OCI-LY3 (cell line): ENCODE measurements around the gene SNTN.

ENCODE experiments used
- H2AFZ ChIP-seq: fragments of 200-600, 300-600 bp; shearing (Covaris generic); 2 replicates; pipeline ENCODE4 v1.6.0; 2014; ENCODE audit warnings: antibody characterized with exemption, low read depth, low read length
- H3K27ac ChIP-seq: fragments of 200-600, 300-600 bp; sonication (generic); 2 replicates; pipeline ENCODE4 v1.5.1; 2014; ENCODE audit warnings: mild to moderate bottlenecking, low read length, moderate library complexity, mixed read lengths
- H3K27me3 ChIP-seq: fragments of 200-600, 300-600 bp; sonication (generic); 2 replicates; pipeline ENCODE4 v1.6.1; 2014; ENCODE audit warnings: low read depth, low read length, mixed read lengths
- H3K36me3 ChIP-seq: fragments of 200-600, 300-600 bp; sonication (generic); replicated peaks from 2 replicates; pipeline ENCODE3; 2014; ENCODE audit warnings: low read depth, low read length, mixed read lengths
- H3K4me1 ChIP-seq: fragments of 300-600, 200-600 bp; sonication (generic); 2 replicates; pipeline ENCODE4 v1.6.1; 2014; ENCODE audit warnings: low read length, mixed read lengths
- H3K4me2 ChIP-seq: fragments of 200-600, 300-600 bp; sonication (generic); 2 replicates; pipeline ENCODE4 v1.6.1; 2014; ENCODE audit warnings: low read length, mixed read lengths
- H3K4me3 ChIP-seq: fragments of 300-600, 200-600 bp; sonication (generic); 2 replicates; pipeline ENCODE4 v1.5.1; 2014; ENCODE audit warnings: antibody characterized with exemption, mild to moderate bottlenecking, low read length, moderate library complexity
- H3K79me2 ChIP-seq: fragments of 300-600, 200-600 bp; shearing (Covaris generic); 2 replicates; pipeline ENCODE4 v1.6.1; 2014; ENCODE audit warnings: mild to moderate bottlenecking, low read length, mixed read lengths
- H3K9ac ChIP-seq: fragments of 300-600, 200-600 bp; shearing (Covaris generic); 2 replicates; pipeline ENCODE4 v1.6.0; 2014; ENCODE audit warnings: mild to moderate bottlenecking, low read length, moderate library complexity
- H3K9me3 ChIP-seq: fragments of 200-600, 300-600 bp; shearing (Covaris generic); 2 replicates; pipeline ENCODE4 v1.6.1; 2014; ENCODE audit warnings: low read length, mixed read lengths; ENCODE audit not compliant: insufficient read depth
- H4K20me1 ChIP-seq: fragments of 200-600, 300-600 bp; sonication (generic); 2 replicates; pipeline ENCODE4 v1.6.1; 2016; ENCODE audit warnings: low read length, mixed read lengths; ENCODE audit not compliant: insufficient read depth
- CTCF ChIP-seq: fragments of 200-600, 300-600 bp; sonication (generic); IDR thresholded peaks from 2 replicates; pipeline ENCODE4 v1.5.1; 2014; ENCODE audit warnings: antibody characterized with exemption, low read length, low read depth
- EZH2phosphoT487 ChIP-seq: fragments of 200-600 bp; shearing (Covaris generic); IDR thresholded peaks from 2 replicates; pipeline ENCODE4 v1.6.1; 2018; ENCODE audit warnings: antibody characterized with exemption, mixed run types, low read depth

The SNTN gene

GRCh38 chr3:63631670-63632069 lies 20.8 kb upstream of the SNTN start:
- no peak overlapping the region for H3K27ac ChIP-seq
- H3K4me3 ChIP-seq, result no peak overlapping the region
- TF ChIP-seq EZH2phosphoT487 (no peak), CTCF (no peak)
- no peaks in the 10 kb centered on the region for H3K36me3 ChIP-seq
- H3K4me1 ChIP-seq, result no peaks in the 10 kb centered on the region
- no peak overlapping the region for H3K4me2 ChIP-seq
- no peaks in the 10 kb centered on the region for H3K79me2 ChIP-seq
- H3K9me3 ChIP-seq, result no peaks in the 10 kb centered on the region
- no peaks in the 10 kb centered on the region for H4K20me1 ChIP-seq
- no peak overlapping the region for H2AFZ ChIP-seq
- no peak overlapping the region for H3K9ac ChIP-seq
- peaks cover 18% of the 10 kb centered on the region; the same call in 1 of the 2 replicates for H3K27me3 ChIP-seq

GRCh38 chr3:63635186-63635585 lies 17.3 kb upstream of the SNTN start:
- H3K9ac ChIP-seq, result no peak overlapping the region
- no peaks in the 10 kb centered on the region for H3K36me3 ChIP-seq

GRCh38 chr3:63639806-63640205 lies 12.7 kb upstream of the SNTN start:
- Histone ChIP-seq H3K9me3 (no peaks in the 10 kb centered on the region), H3K79me2 (no peaks in the 10 kb centered on the region), H4K20me1 (no peaks in the 10 kb centered on the region), H3K27ac (no peak overlapping the region), H3K9ac (no peak overlapping the region), H2AFZ (no peak overlapping the region), H3K4me1 (no peaks in the 10 kb centered on the region), H3K4me3 (no peak overlapping the region), H3K4me2 (no peak overlapping the region), H3K36me3 (no peaks in the 10 kb centered on the region), H3K27me3 (no peaks in the 10 kb centered on the region)
- TF ChIP-seq EZH2phosphoT487, result no peak
- no peak for TF ChIP-seq CTCF

More at GRCh38 chr3:63635186-63635585, 17.3 kb upstream of the SNTN start:
- no peaks in the 10 kb centered on the region for H3K79me2 ChIP-seq
- TF ChIP-seq EZH2phosphoT487, result no peak
- no peak for TF ChIP-seq CTCF
- no peak overlapping the region for H3K4me2 ChIP-seq
- no peak overlapping the region for H3K27ac ChIP-seq
- H3K4me3 ChIP-seq, result no peak overlapping the region
- no peaks in the 10 kb centered on the region for H3K4me1 ChIP-seq
- H4K20me1 ChIP-seq, result no peaks in the 10 kb centered on the region
- no peaks in the 10 kb centered on the region; the same call in 1 of the 2 replicates for H3K27me3 ChIP-seq
- H2AFZ ChIP-seq, result no peak overlapping the region
- no peaks in the 10 kb centered on the region for H3K9me3 ChIP-seq

GRCh38 chr3:63642488-63642887 lies 10.0 kb upstream of the SNTN start:
- no peak overlapping the region for H3K4me3 ChIP-seq
- no peak overlapping the region for H3K9ac ChIP-seq
- no peaks in the 10 kb centered on the region for H3K79me2 ChIP-seq
- no peaks in the 10 kb centered on the region for H3K27me3 ChIP-seq
- no peaks in the 10 kb centered on the region for H4K20me1 ChIP-seq
- H3K9me3 ChIP-seq, result no peaks in the 10 kb centered on the region
- H3K4me2 ChIP-seq, result no peak overlapping the region
- H2AFZ ChIP-seq, result no peak overlapping the region
- H3K4me1 ChIP-seq, result no peaks in the 10 kb centered on the region
- TF ChIP-seq EZH2phosphoT487 (no peak), CTCF (no peak)
- no peak overlapping the region for H3K27ac ChIP-seq
- H3K36me3 ChIP-seq, result no peaks in the 10 kb centered on the region
